ENCODE measurements around the gene ACER3. TPM values are rescaled to one million over a fixed set of nuclear protein-coding genes. Genes with fewer than 3 reads are reported as not detected.

Gene ACER3
- total RNA-seq, 2 donors from 2014 or later, result 7.0 to 24.7 TPM

DNA sequence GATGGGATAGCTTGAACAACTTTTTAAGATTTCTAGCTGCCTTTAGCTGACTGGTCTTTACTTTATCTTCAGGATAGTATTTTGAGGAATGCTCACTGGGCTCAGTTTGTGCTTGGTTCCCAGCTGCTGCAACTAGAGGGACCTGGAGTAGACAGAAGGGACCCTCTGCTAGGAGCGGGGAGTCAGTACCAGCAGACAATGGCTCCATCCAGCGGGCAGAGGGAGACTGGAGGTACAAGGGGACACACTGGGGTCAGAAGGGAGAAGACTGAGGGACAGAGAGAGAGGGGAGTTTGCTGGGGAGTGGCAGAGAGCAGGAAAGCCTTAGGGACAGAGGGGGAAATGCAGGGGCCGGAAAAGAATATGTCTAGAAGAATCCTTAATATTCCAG, 22.0 kb upstream of the ACER3 start:
- Histone ChIP-seq H3K4me1 (ENCODE audit: control insufficient read depth in 1 of 2, low read depth in 2 of 2) (no peaks in the 10 kb centered on the region), H3K36me3 (no peaks in the 10 kb centered on the region), H3K9me3 (no peaks in the 10 kb centered on the region), H3K27me3 (replicated peaks; ENCODE audit: insufficient read depth) (no peaks in the 10 kb centered on the region), H3K4me3 (no peak overlapping the region), H3K27ac (no peak overlapping the region)
- ATAC-seq (ENCODE audit: insufficient number of reproducible peaks, low FRiP score, low read depth), result no peak
- no peak for DNase-seq (ENCODE audit: low spot score)
- TF ChIP-seq, protein P1, sequence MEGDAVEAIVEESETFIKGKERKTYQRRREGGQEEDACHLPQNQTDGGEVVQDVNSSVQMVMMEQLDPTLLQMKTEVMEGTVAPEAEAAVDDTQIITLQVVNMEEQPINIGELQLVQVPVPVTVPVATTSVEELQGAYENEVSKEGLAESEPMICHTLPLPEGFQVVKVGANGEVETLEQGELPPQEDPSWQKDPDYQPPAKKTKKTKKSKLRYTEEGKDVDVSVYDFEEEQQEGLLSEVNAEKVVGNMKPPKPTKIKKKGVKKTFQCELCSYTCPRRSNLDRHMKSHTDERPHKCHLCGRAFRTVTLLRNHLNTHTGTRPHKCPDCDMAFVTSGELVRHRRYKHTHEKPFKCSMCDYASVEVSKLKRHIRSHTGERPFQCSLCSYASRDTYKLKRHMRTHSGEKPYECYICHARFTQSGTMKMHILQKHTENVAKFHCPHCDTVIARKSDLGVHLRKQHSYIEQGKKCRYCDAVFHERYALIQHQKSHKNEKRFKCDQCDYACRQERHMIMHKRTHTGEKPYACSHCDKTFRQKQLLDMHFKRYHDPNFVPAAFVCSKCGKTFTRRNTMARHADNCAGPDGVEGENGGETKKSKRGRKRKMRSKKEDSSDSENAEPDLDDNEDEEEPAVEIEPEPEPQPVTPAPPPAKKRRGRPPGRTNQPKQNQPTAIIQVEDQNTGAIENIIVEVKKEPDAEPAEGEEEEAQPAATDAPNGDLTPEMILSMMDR (IDR thresholded peaks at IDR 0.05), result no peak

- no peaks in the 10 kb centered on the region for H3K4me1 ChIP-seq (ENCODE audit: control insufficient read depth in 1 of 2, low read depth in 2 of 2)
- DNase-seq (ENCODE audit: low spot score), result no peak
- TF ChIP-seq, protein P1 (IDR thresholded peaks at IDR 0.05), result no peak
- H3K27me3 ChIP-seq (replicated peaks; ENCODE audit: insufficient read depth), result no peaks in the 10 kb centered on the region
- ATAC-seq (ENCODE audit: insufficient number of reproducible peaks, low FRiP score, low read depth), result no peak
- no peak overlapping the region for H3K4me3 ChIP-seq
- no peak overlapping the region for H3K27ac ChIP-seq
- no peaks in the 10 kb centered on the region for H3K9me3 ChIP-seq
- H3K36me3 ChIP-seq, result no peaks in the 10 kb centered on the region
Measured at GRCh38 chr11:76839311-76839710, 21.4 kb upstream of the ACER3 start.

GRCh38 chr11:76841923-76842452, 18.7 kb upstream of the ACER3 start:
- DNase-seq (ENCODE audit: low spot score), result no peak
- Histone ChIP-seq H3K36me3 (no peaks in the 10 kb centered on the region), H3K27me3 (replicated peaks; ENCODE audit: insufficient read depth) (no peaks in the 10 kb centered on the region), H3K4me1 (ENCODE audit: control insufficient read depth in 1 of 2, low read depth in 2 of 2) (no peaks in the 10 kb centered on the region), H3K9me3 (no peaks in the 10 kb centered on the region), H3K4me3 (no peak overlapping the region), H3K27ac (no peak overlapping the region)
- no peak for ATAC-seq (ENCODE audit: insufficient number of reproducible peaks, low FRiP score, low read depth)
- TF ChIP-seq, protein P1 (IDR thresholded peaks at IDR 0.05), result no peak

DNA sequence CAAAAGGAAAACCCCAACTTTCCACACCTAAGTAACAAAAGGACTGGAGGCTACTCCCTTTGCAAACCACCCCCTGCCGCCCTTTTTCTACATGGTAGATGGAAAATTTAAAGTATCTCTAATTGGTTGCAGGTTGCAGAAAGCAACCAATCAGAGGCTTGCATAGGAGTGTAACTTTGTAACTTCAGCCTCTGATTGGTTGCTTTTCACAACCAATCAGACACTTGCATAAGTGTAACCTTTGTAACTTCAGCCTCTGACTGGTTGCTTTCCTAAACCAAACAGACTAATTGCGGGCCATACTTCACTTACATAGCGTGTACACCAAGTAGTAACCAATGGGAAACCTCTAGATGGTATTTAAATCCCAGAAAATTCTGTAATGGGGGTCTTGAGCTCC, 16.8 kb upstream of the ACER3 start:
- Histone ChIP-seq H3K27ac (no peak overlapping the region), H3K4me3 (no peak overlapping the region), H3K36me3 (no peaks in the 10 kb centered on the region), H3K4me1 (ENCODE audit: control insufficient read depth in 1 of 2, low read depth in 2 of 2) (no peaks in the 10 kb centered on the region), H3K27me3 (replicated peaks; ENCODE audit: insufficient read depth) (no peaks in the 10 kb centered on the region), H3K9me3 (no peaks in the 10 kb centered on the region)
- TF ChIP-seq, protein P1 (IDR thresholded peaks at IDR 0.05), result no peak
- ATAC-seq (ENCODE audit: insufficient number of reproducible peaks, low FRiP score, low read depth) (no peak), DNase-seq (ENCODE audit: low spot score) (no peak)

DNA sequence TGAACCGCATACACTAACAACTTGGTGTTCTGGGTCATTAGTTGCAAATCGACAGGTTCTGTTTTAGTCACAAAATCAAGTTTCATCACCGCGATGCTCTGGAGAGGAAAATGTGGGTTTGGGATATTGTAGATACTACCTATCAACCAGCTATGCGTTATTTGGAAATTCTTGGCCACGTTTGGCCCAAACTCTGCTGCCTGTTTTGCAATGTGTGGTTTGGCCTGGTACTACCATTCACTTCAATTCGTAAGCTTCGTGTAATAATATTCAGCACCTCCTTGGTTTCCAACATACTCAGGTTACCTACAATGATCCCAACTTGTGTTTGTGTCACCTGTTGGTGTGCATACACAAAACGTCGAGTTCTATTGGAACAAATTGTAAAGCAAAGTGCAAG, 16.2 kb upstream of the ACER3 start:
- no peak overlapping the region for H3K27ac ChIP-seq
- ATAC-seq (ENCODE audit: insufficient number of reproducible peaks, low FRiP score, low read depth) (no peak), DNase-seq (ENCODE audit: low spot score) (no peak)
- H3K36me3 ChIP-seq, result no peaks in the 10 kb centered on the region
- H3K4me3 ChIP-seq, result no peak overlapping the region
- no peaks in the 10 kb centered on the region for H3K9me3 ChIP-seq
- H3K27me3 ChIP-seq (replicated peaks; ENCODE audit: insufficient read depth), result no peaks in the 10 kb centered on the region
- H3K4me1 ChIP-seq (ENCODE audit: control insufficient read depth in 1 of 2, low read depth in 2 of 2), result no peaks in the 10 kb centered on the region
- TF ChIP-seq, protein P1 (IDR thresholded peaks at IDR 0.05), result no peak
